Psoas muscle (tissue), 8 donors: ENCODE results near the gene SCAF4. TPM values are rescaled to one million over a fixed set of nuclear protein-coding genes. Genes with fewer than 3 reads are reported as not detected.

Source experiments
- ATAC-seq, 4 donors: fragments of 200-7000 bp; cut with Tn5 transposase; one replicate each; pipeline ENCODE4 v1.9.1; 2020; ENCODE audit warnings: moderate library complexity in 3 of 4, mild to moderate bottlenecking in 2 of 4
- DNase-seq, 2 donors: peaks; one replicate each; pipeline ENCODE4 v3.0.0-alpha.2; 2020
- H3K27ac ChIP-seq: fragments of 200-600 bp; one replicate; pipeline ENCODE4 v1.8.0; 2022
- H3K27me3 ChIP-seq, 3 donors: fragments of 200-600 bp in 1 of 3; one replicate each; pipeline versions ENCODE4 v1.6.1 to v1.8.0; 2013 to 2022; ENCODE audit warnings: low read length in 2 of 3, mild to moderate bottlenecking in 2 of 3, moderate library complexity in 1 of 3; ENCODE audit not compliant: insufficient read depth in 3 of 3
- H3K36me3 ChIP-seq, 2 donors: fragments of 200-600 bp in 1 of 2; one replicate each; pipeline versions ENCODE4 v1.6.1 to v1.8.0; 2013 to 2022; ENCODE audit warnings: low read depth in 1 of 2, mild to moderate bottlenecking in 1 of 2, moderate library complexity in 1 of 2; ENCODE audit not compliant: insufficient read depth in 1 of 2
- H3K4me1 ChIP-seq: fragments of 200-600 bp; one replicate; pipeline ENCODE4 v1.8.0; 2022
- H3K4me3 ChIP-seq: fragments of 200-600 bp; one replicate; pipeline ENCODE4 v1.8.0; 2022; ENCODE audit warnings: mild to moderate bottlenecking
- H3K9me3 ChIP-seq: fragments of 200-600 bp; one replicate; pipeline ENCODE4 v1.8.0; 2022
- CTCF ChIP-seq: fragments of 200-600 bp; IDR thresholded peaks from one replicate; pipeline ENCODE4 v1.8.0; 2022; ENCODE audit warnings: antibody characterized with exemption
- WGBS, 3 donors: extraction: QIAGEN DNeasy Blood & Tissue Kit; methylation state at CpG; one replicate each; pipeline versions ENCODE4 v1.1.6 to v1.1.7; 2013; 5-methylcytosine and 5-hydroxymethylcytosine counted together
- intact Hi-C, 2 donors: fragments of 100-400 bp; cut with DNase I; formaldehyde crosslinking; loops; one replicate each; pipeline versions ENCODE4 v1.11.0 to v1.14.2; 2022
- polyA plus RNA-seq, 3 donors: library from polyadenylated mRNA; stranded (reverse); fragments of 200-250 nt; gene quantifications; one replicate each; pipeline ENCODE4 v1.2.3, GENCODE V29; 2013
- total RNA-seq, 4 donors: library from RNA; stranded (reverse); fragmentation: NEBNext Ultra II Directional in 2 of 4; extraction: Animal tissue kit (Norgen Biotek cat#: 25700) in 2 of 4; gene quantifications; one replicate each; pipeline versions ENCODE4 v1.2.1 to v1.2.4, GENCODE V29; 2021 to 2023
- donor health status: healthy with polysubstance abuse.
- donor health status: DM: no; HTN: no; CAD: no; lungs with moderate emphysema.
- donor health status: Bipolar disorder and iron deficiency.
- donor health status: healthy.
- donor health status: DM: yes; HTN: yes; CAD: no.
- donor health status: DM: no; HTN: no; CAD: no.
- donor health status: DM: no; HTN: no; CAD: no.
- donor health status: DM: yes; HTN: yes; CAD: no.

Gene SCAF4
- total and polyA plus RNA-seq, 7 donors, result 7.5 to 23.9 (median 17.3) TPM

- intact Hi-C loops, result no loop called here
- DNase-seq (no peak), ATAC-seq (no peak)
- Histone ChIP-seq H3K27me3 (no peaks in the 10 kb centered on the region), H3K9me3 (no peaks in the 10 kb centered on the region), H3K4me1 (peaks cover 32% of the 10 kb centered on the region), H3K36me3 (no peaks in the 10 kb centered on the region), H3K27ac (no peak overlapping the region), H3K4me3 (no peak overlapping the region)
- TF ChIP-seq CTCF, result no peak
- 59 to 76% (median 65%) methylated on average over 2 of the region's 2 CpGs for WGBS, 3 donors
These were observed 11.6 kb downstream of the SCAF4 start for GRCh38 chr21:31720330-31720729.

- Histone ChIP-seq H3K36me3 (no peaks in the 10 kb centered on the region), H3K9me3 (no peaks in the 10 kb centered on the region), H3K4me3 (peak overlapping the region; percentile 35), H3K4me1 (peaks cover 56% of the 10 kb centered on the region), H3K27ac (peak overlapping the region; percentile 54), H3K27me3 (no peaks in the 10 kb centered on the region)
- 49 to 79% (median 50%) methylated on average over 2 of the region's 2 CpGs for WGBS, 3 donors
- DNase-seq, result no peak
- ATAC-seq, result no peak
- intact Hi-C loops, result no loop called here
- TF ChIP-seq CTCF, result no peak
These were observed 15.8 kb downstream of the SCAF4 start for GRCh38 chr21:31716106-31716505.

- TF ChIP-seq CTCF, result no peak
- Histone ChIP-seq H3K9me3 (no peaks in the 10 kb centered on the region), H3K4me1 (peaks cover 58% of the 10 kb centered on the region), H3K36me3 (no peaks in the 10 kb centered on the region), H3K27me3 (no peaks in the 10 kb centered on the region), H3K4me3 (no peak overlapping the region), H3K27ac (no peak overlapping the region)
- DNase-seq (no peak), ATAC-seq (no peak)
- intact Hi-C loops, result no loop called here
- 82 to 92% (median 86%) methylated on average over 5 of the region's 5 CpGs for WGBS, 3 donors
These were observed 17.1 kb downstream of the SCAF4 start for GRCh38 chr21:31714741-31715365.

- Histone ChIP-seq H3K4me1 (peaks cover 64% of the 10 kb centered on the region), H3K9me3 (no peaks in the 10 kb centered on the region), H3K36me3 (no peaks in the 10 kb centered on the region), H3K27me3 (no peaks in the 10 kb centered on the region), H3K27ac (no peak overlapping the region), H3K4me3 (peak overlapping the region; percentile 4)
- no peak for TF ChIP-seq CTCF
- DNase-seq, result no peak
- 66 to 90% (median 70%) methylated on average over 5 of the region's 5 CpGs for WGBS, 3 donors
- ATAC-seq, result peak in 1 of 4 donors; percentile 28
- intact Hi-C loops, result no loop called here
These were observed 17.8 kb downstream of the SCAF4 start for GRCh38 chr21:31713973-31714740.
